HG03442 (cell line): Measurements from ENCODE around the gene MDFI.

Experiments used
- ATAC-seq: cut with Tn5 transposase; IDR thresholded peaks from one replicate; pipeline ENCODE4 v1.9.1; 2021; ENCODE audit warnings: mild to moderate bottlenecking, moderate library complexity; ENCODE audit not compliant: unreplicated experiment

The MDFI gene

GRCh38 chr6:41648921-41649320, 10.7 kb downstream of the MDFI start:
- no peak for ATAC-seq

GRCh38 chr6:41649596-41649995, 11.3 kb downstream of the MDFI start:
- no peak for ATAC-seq

- no peak for ATAC-seq
These were observed 11.9 kb downstream of the MDFI start for GRCh38 chr6:41650120-41650519.

GRCh38 chr6:41651246-41651961, 13.1 kb downstream of the MDFI start:
- no peak for ATAC-seq

GRCh38 chr6:41651962-41652657, 13.8 kb downstream of the MDFI start:
- ATAC-seq, result no peak

- ATAC-seq, result no peak
These were observed 14.8 kb downstream of the MDFI start for GRCh38 chr6:41652866-41653652.

GRCh38 chr6:41653691-41654090, 15.4 kb downstream of the MDFI start:
- no peak for ATAC-seq

- ATAC-seq, result no peak
These were observed 16.0 kb downstream of the MDFI start for GRCh38 chr6:41654151-41654697.

GRCh38 chr6:41654698-41655151, 16.5 kb downstream of the MDFI start:
- no peak for ATAC-seq

- ATAC-seq, result no peak
These were observed 16.9 kb downstream of the MDFI start for GRCh38 chr6:41655176-41655575.

GRCh38 chr6:41655646-41656001, 17.4 kb downstream of the MDFI start:
- no peak for ATAC-seq

- no peak for ATAC-seq
These were observed 17.9 kb downstream of the MDFI start for GRCh38 chr6:41656002-41656691.

- ATAC-seq, result no peak
These were observed 19.1 kb downstream of the MDFI start for GRCh38 chr6:41657131-41658094.

- no peak for ATAC-seq
These were observed 20.4 kb downstream of the MDFI start for GRCh38 chr6:41658636-41659035.

- no peak for ATAC-seq
These were observed 21.7 kb downstream of the MDFI start for GRCh38 chr6:41659935-41660334.

GRCh38 chr6:41663568-41663967, 25.3 kb downstream of the MDFI start:
- ATAC-seq, result no peak

GRCh38 chr6:41664271-41664670, 26.0 kb downstream of the MDFI start:
- no peak for ATAC-seq

- ATAC-seq, result no peak
These were observed 28.9 kb downstream of the MDFI start for GRCh38 chr6:41667195-41667594.

- ATAC-seq, result no peak
These were observed 30.7 kb downstream of the MDFI start for GRCh38 chr6:41668968-41669367.
